GM12878 (cell line): ENCODE data around the gene MAP4K2. TPM values are rescaled to one million over a fixed set of nuclear protein-coding genes. Genes with fewer than 3 reads are reported as not detected.

Experiments
- ATAC-seq: fragments of 200-7000 bp; cut with Tn5 transposase; 3 replicates; pipeline ENCODE4 v1.9.1; 2020; ENCODE audit warnings: mild to moderate bottlenecking, moderate library complexity
- BruUV-seq: library from RNA; stranded (reverse); fragments of 400-500 nt; replicated peaks from 2 replicates; lab custom pipeline; 2021; lab: Mats Ljungman, UMichigan
- CTCF ChIA-PET: fragments of 300-600 bp; sonication (Branson Sonifier 250); formaldehyde crosslinking; extraction: SDS; loops from one replicate; lab custom pipeline; 2021; ENCODE audit warnings: inconsistent platforms; lab: Yijun Ruan, JAX
- POLR2A ChIA-PET: fragments of 350-600 bp; formaldehyde crosslinking; extraction: SDS; loops from one replicate; lab custom pipeline; 2021; ENCODE audit warnings: inconsistent platforms; lab: Charles Lee
- RAD21 ChIA-PET: fragments of 300-600 bp; sonication (Branson Sonifier 250); formaldehyde crosslinking; loops from one replicate; lab custom pipeline; 2023; ENCODE audit warnings: antibody characterized with exemption; ENCODE audit not compliant: unreplicated experiment; lab: Charles Lee
- SMC1A ChIA-PET: fragments of 300-600 bp; sonication (Branson Sonifier 250); formaldehyde crosslinking; loops from one replicate; lab custom pipeline; 2023; ENCODE audit not compliant: unreplicated experiment, uncharacterized antibody; lab: Charles Lee
- DNase-seq: peaks from one replicate; pipeline ENCODE4 v3.0.0-alpha.2; 2011; ENCODE audit warnings: low read depth, low spot score
- FAIRE-seq: peaks from 3 replicates; lab custom pipeline; 2011; peaks lifted over from hg19 to GRCh38; lab: Jason Lieb, UNC
- H2AFZ ChIP-seq: 2 replicates; pipeline ENCODE4 v1.6.0; 2011; ENCODE audit warnings: low read depth, low read length, control low read depth; ENCODE audit not compliant: control insufficient read depth
- H3K27ac ChIP-seq: 2 replicates; pipeline ENCODE4 v1.5.1; 2011; ENCODE audit warnings: control low read depth; ENCODE audit not compliant: control insufficient read depth, insufficient read depth
- H3K27me3 ChIP-seq, 2 experiments: replicated peaks in 1 of 2; 2 replicates each; pipeline versions ENCODE4 v1.6.0 to v1.6.1; 2011; ENCODE audit warnings: low read length in 1 of 2; ENCODE audit not compliant: control insufficient read depth in 2 of 2, insufficient read depth in 2 of 2
- H3K36me3 ChIP-seq, 2 experiments: 2 replicates each; pipeline ENCODE4 v1.5.1; 2011; ENCODE audit warnings: low read length in 1 of 2; ENCODE audit not compliant: control insufficient read depth in 2 of 2, insufficient read depth in 2 of 2
- H3K4me1 ChIP-seq: 2 replicates; pipeline ENCODE4 v1.6.1; 2011; ENCODE audit warnings: mild to moderate bottlenecking, low read length, moderate library complexity, mixed read lengths; ENCODE audit not compliant: control insufficient read depth, insufficient read depth
- H3K4me2 ChIP-seq: 2 replicates; pipeline ENCODE4 v1.6.0; 2011; ENCODE audit warnings: control low read depth; ENCODE audit not compliant: control insufficient read depth, insufficient read depth
- H3K4me3 ChIP-seq: fragments of 200-600 bp; sonication (generic); 2 replicates; pipeline ENCODE4 v1.5.1; 2016
- H3K79me2 ChIP-seq: 2 replicates; pipeline ENCODE4 v1.6.0; 2011; ENCODE audit warnings: low read length; ENCODE audit not compliant: control insufficient read depth, insufficient read depth
- H3K9ac ChIP-seq: 2 replicates; pipeline ENCODE4 v1.8.0; 2011; ENCODE audit warnings: low read length, control low read depth, mixed read lengths; ENCODE audit not compliant: control insufficient read depth, insufficient read depth
- H3K9me3 ChIP-seq: replicated peaks from 3 replicates; pipeline ENCODE4 v1.5.1; 2011; ENCODE audit warnings: mild to moderate bottlenecking, low read length; ENCODE audit not compliant: control insufficient read depth, insufficient read depth
- H4K20me1 ChIP-seq: 2 replicates; pipeline ENCODE4 v1.6.0; 2011; ENCODE audit not compliant: control insufficient read depth, insufficient read depth
- BCL3 ChIP-seq: IDR thresholded peaks from 2 replicates; pipeline ENCODE4 v1.6.1; 2011; ENCODE audit warnings: borderline replicate concordance, low read depth, mild to moderate bottlenecking, moderate library complexity, low read length; ENCODE audit not compliant: insufficient read depth, poor library complexity, severe bottlenecking
- EGR1 ChIP-seq, 2 experiments: IDR thresholded peaks; 1 replicate in 1 of 2; 2 replicates in 1 of 2; pipeline ENCODE4 v1.6.1; 2011 to 2012; ENCODE audit warnings: low read depth in 2 of 2, low read length in 2 of 2, borderline replicate concordance in 1 of 2, mild to moderate bottlenecking in 1 of 2, moderate library complexity in 1 of 2
- PBX3 ChIP-seq: IDR thresholded peaks from 2 replicates; pipeline ENCODE4 v1.6.1; 2011; ENCODE audit warnings: mild to moderate bottlenecking, low read depth, low read length, moderate library complexity; ENCODE audit not compliant: insufficient replicate concordance
- PKNOX1 ChIP-seq: fragments of 450-650 bp; IDR thresholded peaks from 2 replicates; pipeline ENCODE4 v1.6.1; 2016; ENCODE audit warnings: mild to moderate bottlenecking
- SIX5 ChIP-seq: IDR thresholded peaks from 2 replicates; pipeline ENCODE4 v1.6.1; 2011; ENCODE audit warnings: mild to moderate bottlenecking, low read depth, low read length, moderate library complexity; ENCODE audit not compliant: severe bottlenecking
- SMAD5 ChIP-seq: IDR thresholded peaks from 2 replicates; pipeline ENCODE4 v1.6.1; 2016; ENCODE audit warnings: antibody characterized with exemption, low read depth
- SRF ChIP-seq, 2 experiments: IDR thresholded peaks; 2 replicates each; pipeline ENCODE4 v1.6.1; 2011; ENCODE audit warnings: low read depth in 2 of 2, low read length in 2 of 2, mild to moderate bottlenecking in 1 of 2, moderate library complexity in 1 of 2
- USF1 ChIP-seq: IDR thresholded peaks from 2 replicates; pipeline ENCODE4 v1.6.1; 2011; ENCODE audit warnings: borderline replicate concordance, low read depth, mild to moderate bottlenecking, moderate library complexity, mixed read lengths, low read length; ENCODE audit not compliant: insufficient read depth; ENCODE audit errors: extremely low read length
- WGBS: methylation state at CpG from one replicate; pipeline ENCODE4 v1.1.6; 2016; ENCODE audit warnings: low lambda C conversion rate; ENCODE audit not compliant: insufficient replicate concordance, insufficient coverage; ENCODE audit errors: missing lambda C conversion rate; 5-methylcytosine and 5-hydroxymethylcytosine counted together
- in situ Hi-C: fragments of 300-500 bp; cut with MboI; formaldehyde crosslinking; loops from 9 replicates; pipeline ENCODE4 v1.14.3; 2018; ENCODE audit warnings: mixed read lengths
- intact Hi-C: fragments of 100-400 bp; cut with micrococcal nuclease; formaldehyde crosslinking; loops from one replicate; pipeline ENCODE4 v1.14.2; 2022; ENCODE audit not compliant: unreplicated experiment
- polyA plus RNA-seq, 11 experiments: library from polyadenylated mRNA; depleted of rRNA in 4 of 11; unstranded in 6 of 11; stranded (reverse) in 5 of 11; fragments of >200 nt; fragmentation: Nextera tagmentation in 4 of 11; fragmentation: Illumina TruSeq in 1 of 11; extraction: Ambion mirVana in 4 of 11; extraction: Trizol in 1 of 11; gene quantifications; 1 replicate in 1 of 11; 2 replicates in 10 of 11; pipeline versions ENCODE4 v1.2.1 to v1.2.3, GENCODE V29; 2011 to 2016; ENCODE audit warnings: inconsistent platforms in 2 of 11, missing spikeins in 2 of 11, low read depth in 1 of 11
- total RNA-seq, 4 experiments: library from RNA; depleted of rRNA in 3 of 4; stranded (reverse); fragments of >200 nt in 3 of 4; fragmentation: Illumina TruSeq in 1 of 4; extraction: Trizol in 1 of 4; gene quantifications; 2 replicates each; pipeline versions ENCODE4 v1.2.1 to v1.2.3, GENCODE V29; 2013 to 2021

MAP4K2 gene
- total and polyA plus RNA-seq, 10 of the 15 experiments (the other 5 are each of a cell fraction or from before 2014, with no cell fraction given) = 0.98 to 78.1 (median 48.9) TPM

GRCh38 chr11:64810271-64810890 is 7.4 kb upstream of the MAP4K2 start, which contains the start of gene MEN1 (continued):
- no peak for TF ChIP-seq BCL3
- no peak for TF ChIP-seq USF1
- TF ChIP-seq, all 136 proteins: peak for 32

- Histone ChIP-seq H3K36me3 (no peaks in the 10 kb centered on the region; a peak in 2 of 4 replicates), H3K27ac (peak overlapping the region; percentile 50; the same call in 1 of the 2 replicates), H4K20me1 (no peaks in the 10 kb centered on the region), H3K4me2 (peak overlapping the region; percentile 84), H2AFZ (peak overlapping the region; percentile 80), H3K4me1 (peaks cover 18% of the 10 kb centered on the region), H3K27me3 (no peaks in the 10 kb centered on the region), H3K4me3 (peak overlapping the region; percentile 94), H3K79me2 (peaks cover 2% of the 10 kb centered on the region), H3K9me3 (no peaks in the 10 kb centered on the region), H3K9ac (peak overlapping the region; percentile 70; the same call in 1 of the 2 replicates)
- ChIA-PET RAD21 (interaction anchor here (0.6 to 1.7 kb wide), 4 partner anchors 34 to 242 kb away, joined by 3 to 5 read pairs (median 4); partner anchors contain the start of genes CDC42BPG and RASGRP2), CTCF (interaction anchor here (0.6 to 1.6 kb wide), 2 partner anchors 38 to 186 kb away, joined by 3 to 6 read pairs; no protein-coding TSS in a partner anchor), SMC1A (no interaction called here), POLR2A (interaction anchor here (0.6 to 1.5 kb wide), 5 partner anchors 28 to 411 kb away, joined by 3 to 4 read pairs (median 3); partner anchors contain the start of gene PPP2R5B)
- BruUV-seq = no TSS peak
- intact Hi-C loops = no loop called here
- ATAC-seq (peak; percentile 23), FAIRE-seq (no peak), DNase-seq (no peak)
- WGBS = 3% methylated on average over 37 of the region's 44 CpGs
- TF ChIP-seq SIX5 = no peak
- no peak for TF ChIP-seq SRF (IDR thresholded peaks at IDR 0.05; ENCODE audit: low read depth in 2 of 2, low read length in 2 of 2)
- peak; percentile 88 for TF ChIP-seq PKNOX1
- TF ChIP-seq EGR1 (IDR thresholded peaks at IDR 0.05; ENCODE audit: borderline replicate concordance in 1 of 2, low read depth in 2 of 2, low read length in 2 of 2) = 0 out of 3 replicates have a peak, but pooled peaks of 1 of the 2 experiments have one; percentile 2
- TF ChIP-seq SMAD5 = no peak
- peak; percentile 37 for TF ChIP-seq PBX3
- in situ Hi-C loops = no loop called here
Observed at GRCh38 chr11:64809781-64810241, 6.8 kb upstream of the MAP4K2 start.
